Mammary epithelial cell (primary cell): ENCODE data around the gene FAM53B.

ENCODE experiments used
- CTCF ChIP-seq, 2 donors: IDR thresholded peaks in 1 of 2; conservative IDR thresholded peaks in 1 of 2; 2 replicates each; pipeline ENCODE4 v1.5.1; 2011 to 2012; ENCODE audit warnings: inconsistent platforms in 2 of 2, low read length in 2 of 2, mild to moderate bottlenecking in 2 of 2, control low read depth in 1 of 2, low read depth in 1 of 2; ENCODE audit not compliant: insufficient read depth in 1 of 2; ENCODE audit errors: extremely low read depth in 1 of 2
- EZH2 ChIP-seq: IDR thresholded peaks from 2 replicates; pipeline ENCODE4 v1.6.1; 2012; ENCODE audit warnings: low read length, inconsistent platforms, borderline replicate concordance

- TF ChIP-seq CTCF (conservative IDR thresholded peaks at IDR 0.05 in 1 of 2, IDR thresholded peaks at IDR 0.05 in 1 of 2; ENCODE audit: extremely low read depth in 1 of 2, insufficient read depth in 1 of 2, low read depth in 1 of 2, low read length in 2 of 2): no peak
- TF ChIP-seq EZH2: no peak
Observed at GRCh38 chr10:124708922-124709520, 35.2 kb downstream of the FAM53B start.
